GM12892 (cell line): Measurements from ENCODE around the gene FBXL5.

Source experiments
- POLR2A ChIP-seq: IDR thresholded peaks from 2 replicates; pipeline ENCODE4 v1.6.1; 2011; ENCODE audit warnings: low read depth, low read length, control low read depth
- POLR2AphosphoS5 ChIP-seq: IDR thresholded peaks from 2 replicates; pipeline ENCODE4 v1.6.1; 2011; ENCODE audit warnings: low read depth, low read length, control low read depth
- TAF1 ChIP-seq: IDR thresholded peaks from 2 replicates; pipeline ENCODE4 v1.6.1; 2011; ENCODE audit warnings: low read depth, mild to moderate bottlenecking, control low read depth, low read length, borderline replicate concordance

DNA sequence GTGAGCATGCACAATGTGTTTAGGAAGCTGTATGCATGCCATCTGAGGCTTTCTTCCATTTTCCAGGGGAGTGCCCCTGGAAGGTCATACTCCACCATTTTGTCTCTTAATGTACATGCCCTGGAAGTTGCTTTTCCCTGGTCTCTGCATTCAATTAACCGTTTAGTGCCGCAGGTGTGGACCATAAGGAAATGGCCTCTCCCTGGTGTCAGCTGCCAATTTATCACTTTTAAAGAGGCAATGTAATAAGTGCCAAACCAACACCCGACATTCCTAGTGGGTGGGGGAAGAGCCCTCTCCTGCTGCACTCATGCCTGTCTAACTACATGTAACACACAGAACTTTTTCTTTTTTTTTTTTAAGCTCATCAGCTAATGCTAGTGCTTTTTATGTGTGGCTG lies 40.6 kb upstream of the FBXL5 start:
- TF ChIP-seq TAF1 (no peak), POLR2A (no peak), POLR2AphosphoS5 (no peak)
